GM18508 (cell line): Measurements from ENCODE around the gene ZNF613.
A peak's percentile ranks its signal among the peaks of the same experiment; 100 is the strongest.
"Not testable (repeated sequence)": the region's sequence is repeated elsewhere in the genome, so short reads cannot be mapped to it uniquely, and the experiment has no call there.

Source experiments
- ATAC-seq: cut with Tn5 transposase; IDR thresholded peaks from one replicate; pipeline ENCODE4 v1.9.1; 2021; ENCODE audit warnings: moderate number of reproducible peaks; ENCODE audit not compliant: insufficient read depth, unreplicated experiment

ZNF613 gene

DNA sequence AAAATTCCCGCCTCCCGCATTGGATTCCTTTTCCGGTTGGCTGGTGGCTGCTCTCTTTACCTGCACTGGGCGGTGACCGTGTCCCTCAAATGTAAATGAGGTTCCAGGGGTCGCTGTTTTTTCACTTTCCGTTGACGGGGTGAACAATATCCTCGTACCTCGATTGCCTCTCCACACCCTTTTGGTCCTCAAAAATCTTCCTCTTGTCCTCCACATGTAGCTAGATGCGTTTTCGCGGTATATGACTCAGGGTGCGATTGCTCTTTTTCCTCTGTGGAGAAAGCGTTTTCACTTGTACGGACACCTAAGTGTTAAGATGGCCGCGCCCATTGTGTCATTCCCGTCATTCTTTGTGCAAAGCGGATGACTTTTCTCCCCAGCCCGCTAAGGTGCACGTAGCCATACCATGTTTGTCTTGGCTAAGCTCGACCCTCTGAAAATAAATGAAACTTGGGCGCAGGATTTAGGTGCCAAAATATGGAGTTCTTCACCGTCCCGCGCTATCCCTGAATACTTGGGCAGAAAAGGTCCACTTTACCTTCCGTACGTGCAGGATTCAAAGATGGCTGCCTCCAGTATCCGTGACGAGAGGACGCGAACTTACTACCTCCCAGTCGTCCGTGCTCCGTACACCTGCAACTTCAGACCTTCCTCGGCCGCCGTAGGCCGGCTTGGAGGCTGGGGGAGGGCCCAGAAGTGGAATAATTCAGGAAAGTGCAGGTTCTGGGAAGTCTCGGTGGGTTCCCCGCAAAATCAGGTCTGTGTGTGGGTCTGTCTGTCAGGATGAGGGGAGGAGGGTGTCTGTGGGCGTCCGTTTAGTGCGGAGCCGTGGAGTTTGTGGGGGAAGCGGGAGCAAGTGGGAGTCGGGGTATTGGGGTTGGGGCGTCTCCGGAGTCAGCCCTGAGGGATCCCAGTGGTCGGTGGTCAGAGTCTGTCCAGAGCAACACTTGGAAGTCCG, at the start of gene ZNF613:
Gene ZNF613 (plus strand): TSS at position 689 of the 958 bp plus-strand sequence. CDS start 8,749 bp downstream, outside the sequence.
- ATAC-seq: peak; percentile 66

GRCh38 chr19:51882518-51882917, 44.8 kb upstream of the ZNF613 start:
- ATAC-seq: no peak

GRCh38 chr19:51884713-51885112, 42.6 kb upstream of the ZNF613 start:
- no peak for ATAC-seq

- ATAC-seq: no peak
Measured at GRCh38 chr19:51887522-51888498, 39.5 kb upstream of the ZNF613 start, which contains the start of gene ZNF577. Gene ZNF577 (minus strand): TSS chr19:51887951. CDS start chr19:51880382, 7,569 bp downstream.

GRCh38 chr19:51889934-51890333, 37.3 kb upstream of the ZNF613 start:
- ATAC-seq: no peak

GRCh38 chr19:51891193-51891747, 36.0 kb upstream of the ZNF613 start:
- ATAC-seq: no peak

GRCh38 chr19:51901860-51902259, 25.4 kb upstream of the ZNF613 start:
- no peak for ATAC-seq

- no peak for ATAC-seq
Measured at GRCh38 chr19:51903192-51903591, 24.1 kb upstream of the ZNF613 start.

GRCh38 chr19:51904331-51905165, 22.7 kb upstream of the ZNF613 start, which contains the start of gene ZNF649:
Gene ZNF649 (minus strand): TSS chr19:51905017. CDS start chr19:51900107, 4,910 bp downstream.
- no peak for ATAC-seq

- no peak for ATAC-seq
Measured at GRCh38 chr19:51905206-51905605, 22.1 kb upstream of the ZNF613 start.

- ATAC-seq: not testable (repeated sequence)
Measured at GRCh38 chr19:51905639-51906038, 21.6 kb upstream of the ZNF613 start.

- ATAC-seq: not testable (repeated sequence)
Measured at GRCh38 chr19:51906108-51906507, 21.2 kb upstream of the ZNF613 start.

GRCh38 chr19:51907981-51908380, 19.3 kb upstream of the ZNF613 start:
- not testable (repeated sequence) for ATAC-seq

DNA sequence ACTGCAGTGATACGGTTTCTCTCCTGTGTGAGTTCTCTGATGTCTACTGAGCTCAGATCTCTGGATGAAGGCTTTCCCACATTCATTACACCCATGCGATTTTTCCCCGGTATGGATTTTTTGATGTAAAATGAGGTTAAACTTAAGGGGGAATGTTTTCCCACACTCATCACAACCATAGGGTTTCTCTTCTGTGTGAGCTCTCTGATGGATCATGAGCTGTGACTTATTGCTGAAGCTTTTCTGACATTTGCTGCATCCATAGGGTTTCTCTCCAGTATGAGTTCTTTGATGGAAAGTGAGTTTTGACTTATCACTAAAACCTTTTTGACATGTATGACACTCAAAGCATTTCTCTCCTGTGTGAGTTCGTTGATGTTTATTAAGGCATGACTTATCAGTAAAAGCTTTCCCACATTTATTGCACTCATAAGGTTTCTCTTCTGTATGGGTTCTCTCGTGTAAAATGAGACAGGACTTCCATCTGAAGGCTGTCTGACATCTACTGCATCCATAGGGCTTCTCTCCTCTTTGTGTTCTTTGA, 11.9 kb upstream of the ZNF613 start:
- ATAC-seq: no peak

- ATAC-seq: no peak
Measured at GRCh38 chr19:51916167-51916566, 11.1 kb upstream of the ZNF613 start.

DNA sequence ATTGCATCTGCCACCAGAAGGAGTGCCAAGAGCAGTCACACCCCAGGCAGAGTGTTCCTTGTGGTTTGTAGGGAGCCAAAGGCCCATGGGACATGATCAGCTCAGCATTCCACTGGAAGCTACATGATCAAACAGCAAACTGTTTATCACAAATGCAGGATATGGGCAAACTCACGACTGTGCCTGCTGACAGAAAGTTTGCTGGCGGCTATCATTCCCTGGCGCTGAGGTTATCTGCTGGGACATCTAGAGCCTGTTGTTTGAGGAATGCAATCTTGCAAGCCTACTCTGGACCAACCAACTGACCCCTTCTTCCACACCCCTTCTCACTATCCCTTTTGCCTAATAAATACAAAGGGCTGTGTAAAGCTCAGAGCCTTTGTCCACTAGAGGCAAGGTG, 7.7 kb upstream of the ZNF613 start:
- no peak for ATAC-seq

DNA sequence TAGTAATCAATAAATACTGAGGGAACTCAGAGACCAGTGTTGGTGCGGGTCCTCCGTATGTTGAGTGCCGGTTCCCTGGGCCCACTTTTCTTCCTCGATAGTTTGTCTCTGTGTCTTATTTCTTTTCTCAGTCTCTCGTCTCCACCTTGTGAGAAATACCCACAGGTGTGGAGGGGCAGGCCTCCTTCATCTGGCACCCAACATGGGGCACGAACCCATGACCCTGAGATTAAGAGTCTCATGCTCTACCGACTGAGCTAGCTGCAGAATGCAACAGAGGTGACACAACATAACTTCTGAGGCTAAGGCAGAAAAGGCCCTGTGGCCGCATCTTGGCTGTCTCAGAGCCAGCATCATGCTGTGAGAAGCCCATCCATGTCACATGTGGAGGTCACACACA, 5.3 kb upstream of the ZNF613 start:
- ATAC-seq: no peak

DNA sequence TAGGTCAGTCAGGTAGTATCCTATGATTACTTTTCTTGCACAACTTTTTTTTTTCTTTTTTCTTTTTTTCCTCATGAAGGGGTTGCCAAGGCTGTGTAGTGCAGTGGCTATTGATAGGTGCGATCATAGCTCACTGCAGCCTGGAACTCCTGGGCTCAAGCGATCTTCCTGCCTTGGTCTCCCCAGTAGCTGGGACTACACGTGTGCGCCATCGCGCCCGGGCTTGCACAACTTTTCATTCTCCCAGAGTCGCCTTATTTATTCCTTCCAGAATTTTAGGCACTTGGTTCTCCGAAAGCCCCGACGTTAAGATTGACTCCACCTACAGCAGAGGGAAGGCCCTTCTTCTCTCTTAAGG, 867 bp upstream of the ZNF613 start:
- ATAC-seq: no peak

GRCh38 chr19:51927859-51928258, 587 bp downstream of the ZNF613 start:
- no peak for ATAC-seq
